Spinal cord (tissue), 10 donors: ENCODE results near the gene STAG3. TPM values are rescaled to one million over a fixed set of nuclear protein-coding genes. Genes with fewer than 3 reads are reported as not detected.
"Not testable (repeated sequence)": the region's sequence is repeated elsewhere in the genome, so short reads cannot be mapped to it uniquely, and the experiment has no call there.

Experiments used
- DNase-seq, 6 donors: peaks; one replicate each; pipeline versions ENCODE4 v3.0.0 to v3.0.0-alpha.2; 2013 to 2015; ENCODE audit warnings: low spot score in 6 of 6, low read depth in 4 of 6
- H3K27ac ChIP-seq: one replicate; pipeline ENCODE4 v1.5.1; 2013; ENCODE audit warnings: low read depth, low read length, control low read depth
- H3K27me3 ChIP-seq: one replicate; pipeline ENCODE4 v1.6.1; 2013; ENCODE audit warnings: low read length; ENCODE audit not compliant: control insufficient read depth, insufficient read depth
- H3K36me3 ChIP-seq: one replicate; pipeline ENCODE4 v1.6.1; 2013; ENCODE audit warnings: low read length; ENCODE audit not compliant: control insufficient read depth, insufficient read depth
- H3K4me1 ChIP-seq: one replicate; pipeline ENCODE4 v1.6.1; 2013; ENCODE audit warnings: low read length; ENCODE audit not compliant: control insufficient read depth, insufficient read depth
- H3K4me3 ChIP-seq: one replicate; pipeline ENCODE4 v1.5.1; 2013; ENCODE audit warnings: low read depth, low read length, control low read depth
- H3K9me3 ChIP-seq: one replicate; pipeline ENCODE4 v1.6.1; 2013; ENCODE audit warnings: low read length; ENCODE audit not compliant: control insufficient read depth, insufficient read depth
- WGBS: methylation state at CpG from one replicate; pipeline ENCODE4 v1.1.5; 2013; ENCODE audit warnings: missing lambda C conversion rate; ENCODE audit not compliant: insufficient coverage; 5-methylcytosine and 5-hydroxymethylcytosine counted together
- polyA plus RNA-seq, 2 donors: library from polyadenylated mRNA; unstranded; fragments of 120-200 nt; gene quantifications; one replicate each; pipeline ENCODE4 v1.2.1, GENCODE V29; 2013; ENCODE audit not compliant: insufficient read length in 2 of 2
- total RNA-seq, 2 donors: library from RNA; depleted of rRNA in 1 of 2; stranded (reverse); fragments of 120-200 nt in 1 of 2; fragments of >200 nt in 1 of 2; gene quantifications; one replicate each; pipeline versions ENCODE4 v1.2.3 to v1.2.4, GENCODE V29; 2013 to 2014
- donor health status: healthy.

Gene STAG3
- total and polyA plus RNA-seq, 4 donors, result 2.1 to 67.6 (median 18.1) TPM

GRCh38 chr7:100219801-100220585 is 42.3 kb downstream of the STAG3 start, which contains the start of gene PVRIG:
Gene PVRIG (plus strand): TSS chr7:100219949. CDS start chr7:100219971, 22 bp downstream.
- not testable (repeated sequence) for H3K4me1 ChIP-seq, H3K27ac ChIP-seq, H3K27me3 ChIP-seq, H3K9me3 ChIP-seq, DNase-seq, H3K4me3 ChIP-seq
- peaks cover 60% of the 10 kb centered on the region for H3K36me3 ChIP-seq
- WGBS, result 90% methylated on average over 18 of the region's 27 CpGs

- DNase-seq, result no peak
- Histone ChIP-seq H3K36me3 (peaks cover 65% of the 10 kb centered on the region), H3K27me3 (no peaks in the 10 kb centered on the region), H3K4me3 (no peak overlapping the region), H3K9me3 (no peaks in the 10 kb centered on the region), H3K27ac (no peak overlapping the region), H3K4me1 (peaks cover 5% of the 10 kb centered on the region)
- 83% methylated on average over 19 of the region's 22 CpGs for WGBS
Observed at GRCh38 chr7:100220586-100221230, 43.0 kb downstream of the STAG3 start.

GRCh38 chr7:100221231-100221718 is 43.6 kb downstream of the STAG3 start:
- Histone ChIP-seq H3K27ac (no peak overlapping the region), H3K27me3 (no peaks in the 10 kb centered on the region), H3K4me1 (peaks cover 6% of the 10 kb centered on the region), H3K9me3 (no peaks in the 10 kb centered on the region), H3K36me3 (peaks cover 69% of the 10 kb centered on the region), H3K4me3 (no peak overlapping the region)
- DNase-seq, result no peak
- 94% methylated on average over 3 of the region's 5 CpGs for WGBS

GRCh38 chr7:100221767-100222444 is 44.2 kb downstream of the STAG3 start:
- no peak for DNase-seq
- 87% methylated on average over 13 of the region's 14 CpGs for WGBS
- Histone ChIP-seq H3K36me3 (peaks cover 74% of the 10 kb centered on the region), H3K9me3 (no peaks in the 10 kb centered on the region), H3K27ac (no peak overlapping the region), H3K27me3 (no peaks in the 10 kb centered on the region), H3K4me3 (no peak overlapping the region), H3K4me1 (peaks cover 7% of the 10 kb centered on the region)

- no peaks in the 10 kb centered on the region for H3K9me3 ChIP-seq
- peaks cover 2% of the 10 kb centered on the region for H3K4me1 ChIP-seq
- no peaks in the 10 kb centered on the region for H3K27me3 ChIP-seq
- 90% methylated on average over 11 of the region's 13 CpGs for WGBS
- no peak overlapping the region for H3K27ac ChIP-seq
- H3K36me3 ChIP-seq, result peaks cover 77% of the 10 kb centered on the region
- DNase-seq, result no peak
- no peak overlapping the region for H3K4me3 ChIP-seq
Observed at GRCh38 chr7:100222445-100223132, 44.9 kb downstream of the STAG3 start.

GRCh38 chr7:100223376-100223927 is 45.7 kb downstream of the STAG3 start:
- H3K9me3 ChIP-seq, H3K27ac ChIP-seq, H3K4me3 ChIP-seq, H3K27me3 ChIP-seq, DNase-seq, H3K4me1 ChIP-seq: not testable (repeated sequence)
- 96% methylated on average over 15 of the region's 17 CpGs for WGBS
- peaks cover 77% of the 10 kb centered on the region for H3K36me3 ChIP-seq

- H3K4me3 ChIP-seq, H3K4me1 ChIP-seq, H3K27me3 ChIP-seq, H3K27ac ChIP-seq, H3K9me3 ChIP-seq, DNase-seq: not testable (repeated sequence)
- H3K36me3 ChIP-seq, result peaks cover 70% of the 10 kb centered on the region
- 87% methylated on average over 3 of the region's 6 CpGs for WGBS
Observed at GRCh38 chr7:100224891-100225290, 47.2 kb downstream of the STAG3 start.

GRCh38 chr7:100234660-100235317 is 57.1 kb downstream of the STAG3 start:
- H3K4me1 ChIP-seq, H3K27me3 ChIP-seq, H3K9me3 ChIP-seq, H3K4me3 ChIP-seq, DNase-seq, H3K27ac ChIP-seq: not testable (repeated sequence)
- 100% methylated on average over 1 of the region's 8 CpGs for WGBS
- H3K36me3 ChIP-seq, result peaks cover 31% of the 10 kb centered on the region
